Nephron (organoid): ENCODE results near the gene PALM3.
A peak's percentile ranks its signal among the peaks of the same experiment; 100 is the strongest.
"Not testable (repeated sequence)": the region's sequence is repeated elsewhere in the genome, so short reads cannot be mapped to it uniquely, and the experiment has no call there.

Source experiments
- H3K27ac Mint-ChIP-seq, 3 experiments: 2 replicates each; pipeline ENCODE4 v1.8.0; 2020; ENCODE audit warnings: mixed read lengths in 3 of 3, mild to moderate bottlenecking in 2 of 3, moderate library complexity in 1 of 3
- H3K27me3 Mint-ChIP-seq: 2 replicates; pipeline ENCODE4 v1.8.0; 2021; ENCODE audit warnings: low read depth, mild to moderate bottlenecking, moderate library complexity, mixed read lengths
- H3K36me3 Mint-ChIP-seq: 2 replicates; pipeline ENCODE4 v1.8.0; 2020; ENCODE audit warnings: low read depth, mixed read lengths
- H3K4me1 Mint-ChIP-seq: 2 replicates; pipeline ENCODE4 v1.8.0; 2020; ENCODE audit warnings: mixed read lengths
- H3K4me3 Mint-ChIP-seq, 3 experiments: 2 replicates each; pipeline ENCODE4 v1.8.0; 2020; ENCODE audit warnings: mild to moderate bottlenecking in 3 of 3, mixed read lengths in 3 of 3, moderate library complexity in 2 of 3
- H3K9me3 Mint-ChIP-seq: 2 replicates; pipeline ENCODE4 v1.8.0; 2020; ENCODE audit warnings: mixed read lengths
- CTCF ChIP-seq, 3 experiments: fragments of 200-600 bp; sonication (generic); IDR thresholded peaks; one replicate each; pipeline ENCODE4 v1.5.0; 2021; ENCODE audit warnings: antibody characterized with exemption in 3 of 3; ENCODE audit not compliant: unreplicated experiment in 3 of 3

The PALM3 gene

GRCh38 chr19:14033946-14034345, 27.9 kb downstream of the PALM3 start:
- Mint-ChIP-seq H3K36me3 (no peaks in the 10 kb centered on the region), H3K27me3 (peaks cover 23% of the 10 kb centered on the region), H3K4me1 (no peaks in the 10 kb centered on the region), H3K9me3 (no peaks in the 10 kb centered on the region), H3K27ac (no peak overlapping the region), H3K4me3 (no peak overlapping the region)
- TF ChIP-seq CTCF (IDR thresholded peaks at IDR 0.05; ENCODE audit: unreplicated experiment in 3 of 3), result no peak

GRCh38 chr19:14031719-14032480, 30.0 kb downstream of the PALM3 start, which contains the start of gene IL27RA:
Gene IL27RA (plus strand): TSS chr19:14031762. CDS start chr19:14031873, 111 bp downstream.
- Mint-ChIP-seq H3K4me3 (peak within 1 kb of the TSS; percentile 76 to 85 (median 84)), H3K27me3 (peaks cover 36% of the 10 kb centered on the region), H3K36me3 (no peaks in the 10 kb centered on the region), H3K9me3 (no peaks in the 10 kb centered on the region), H3K27ac (no peak within 1 kb of the TSS), H3K4me1 (no peaks in the 10 kb centered on the region)
- peak; percentile 68 to 73 (median 70) for TF ChIP-seq CTCF (IDR thresholded peaks at IDR 0.05; ENCODE audit: unreplicated experiment in 3 of 3)

GRCh38 chr19:14030997-14031718, 30.7 kb downstream of the PALM3 start:
- H3K4me3 Mint-ChIP-seq, result peak overlapping the region; percentile 76 to 85 (median 81)
- H3K27ac Mint-ChIP-seq, result no peak overlapping the region
- H3K9me3 Mint-ChIP-seq, result no peaks in the 10 kb centered on the region
- H3K27me3 Mint-ChIP-seq, result peaks cover 33% of the 10 kb centered on the region
- no peaks in the 10 kb centered on the region for H3K36me3 Mint-ChIP-seq
- no peaks in the 10 kb centered on the region for H3K4me1 Mint-ChIP-seq
- TF ChIP-seq CTCF (IDR thresholded peaks at IDR 0.05; ENCODE audit: unreplicated experiment in 3 of 3), result no peak

GRCh38 chr19:14028901-14029300, 33.0 kb downstream of the PALM3 start:
- H3K4me3 Mint-ChIP-seq, result peak overlapping the region in 1 of 3 experiments; percentile 58
- no peaks in the 10 kb centered on the region for H3K36me3 Mint-ChIP-seq
- peaks cover 30% of the 10 kb centered on the region for H3K27me3 Mint-ChIP-seq
- H3K27ac Mint-ChIP-seq, result no peak overlapping the region
- no peaks in the 10 kb centered on the region for H3K4me1 Mint-ChIP-seq
- H3K9me3 Mint-ChIP-seq, result no peaks in the 10 kb centered on the region
- no peak for TF ChIP-seq CTCF (IDR thresholded peaks at IDR 0.05; ENCODE audit: unreplicated experiment in 3 of 3)

GRCh38 chr19:14027856-14028450, 33.9 kb downstream of the PALM3 start, which contains the start of gene RLN3:
Gene RLN3 (plus strand): TSS chr19:14028148. CDS start chr19:14028205, 57 bp downstream.
- TF ChIP-seq CTCF (IDR thresholded peaks at IDR 0.05; ENCODE audit: unreplicated experiment in 3 of 3), result no peak
- no peaks in the 10 kb centered on the region for H3K9me3 Mint-ChIP-seq
- H3K27me3 Mint-ChIP-seq, result peaks cover 30% of the 10 kb centered on the region
- H3K27ac Mint-ChIP-seq, result no peak within 1 kb of the TSS
- H3K4me3 Mint-ChIP-seq, result peak within 1 kb of the TSS in 1 of 3 experiments; percentile 58
- H3K4me1 Mint-ChIP-seq, result peaks cover 5% of the 10 kb centered on the region
- H3K36me3 Mint-ChIP-seq, result no peaks in the 10 kb centered on the region

- H3K36me3 Mint-ChIP-seq, H3K4me3 Mint-ChIP-seq, H3K9me3 Mint-ChIP-seq, H3K27ac Mint-ChIP-seq, H3K4me1 Mint-ChIP-seq: not testable (repeated sequence)
- peaks cover 26% of the 10 kb centered on the region for H3K27me3 Mint-ChIP-seq
Measured at GRCh38 chr19:14026652-14027192, 35.2 kb downstream of the PALM3 start.
